ENCODE data around the gene EFNA1. TPM values are rescaled to one million over a fixed set of nuclear protein-coding genes. Genes with fewer than 3 reads are reported as not detected.

The EFNA1 gene
- total and polyA plus RNA-seq, 2 of the 4 experiments (the other 2 are of a cell fraction), result 0.90 to 1.6 TPM

DNA sequence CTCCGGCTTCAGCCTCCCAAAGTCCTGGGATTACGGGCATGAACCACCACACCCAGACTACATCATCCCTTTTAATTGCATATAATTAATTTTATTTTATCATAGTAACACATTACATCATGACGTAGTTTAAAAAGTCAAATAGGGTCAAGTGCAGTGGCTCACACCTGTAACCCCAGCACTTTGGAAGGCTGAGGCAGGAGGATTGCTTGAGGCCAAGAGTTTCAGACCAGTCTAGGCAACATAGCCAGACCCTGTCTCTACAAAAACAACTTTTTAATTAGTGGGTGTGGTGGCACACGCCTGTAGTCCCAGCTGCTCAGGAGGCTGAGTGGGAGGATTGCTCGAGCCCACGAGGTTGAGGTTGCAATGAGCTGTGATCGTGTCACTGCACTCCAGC, 28.3 kb upstream of the EFNA1 start:
- no peaks in the 10 kb centered on the region for H3K36me3 ChIP-seq (ENCODE audit: control insufficient read depth, insufficient read depth, low read length)
- dilution Hi-C loops (cut with HindIII; ENCODE audit: low sequenced_read_pairs, unreplicated experiment) (no loop called here), in situ Hi-C loops (cut with MboI; ENCODE audit: low sequenced_read_pairs) (no loop called here), intact Hi-C loops (cut with micrococcal nuclease) (no loop called here)
- H3K14ac ChIP-seq (replicated peaks; ENCODE audit: low read depth, low read length), result no peak overlapping the region
- CTCF ChIA-PET, result no interaction called here
- no peak overlapping the region for H3K23ac ChIP-seq (ENCODE audit: low read depth, low read length)
- peaks cover 22% of the 10 kb centered on the region for H3K27me3 ChIP-seq (ENCODE audit: control insufficient read depth, insufficient read depth, low read length)
- H4K91ac ChIP-seq (ENCODE audit: insufficient read depth, low read depth, low read length), result no peak overlapping the region
- H3K4me2 ChIP-seq (ENCODE audit: low read depth, low read length), result no peak overlapping the region
- no peak overlapping the region for H4K5ac ChIP-seq (ENCODE audit: low read depth, low read length)
- no peaks in the 10 kb centered on the region for H4K20me1 ChIP-seq (ENCODE audit: insufficient read depth, low read length)
- no peaks in the 10 kb centered on the region for H3K4me1 ChIP-seq (ENCODE audit: control insufficient read depth, insufficient read depth, low read length)
- no peak overlapping the region for H3K56ac ChIP-seq (ENCODE audit: extremely low read depth, insufficient read depth, low read length)
- POLR2A ChIA-PET (ENCODE audit: unreplicated experiment), result no interaction called here
- H2BK15ac ChIP-seq (ENCODE audit: low read depth, low read length), result no peak overlapping the region
- no peak overlapping the region for H2AK5ac ChIP-seq (ENCODE audit: low read depth, low read length)
- no peaks in the 10 kb centered on the region for H3K9me1 ChIP-seq (ENCODE audit: insufficient read depth, low read length)
- H3K4me3 ChIP-seq (ENCODE audit: insufficient read depth, low read depth, low read length), result no peak overlapping the region
- no peak overlapping the region for H2BK5ac ChIP-seq (ENCODE audit: low read depth, low read length, poor library complexity, severe bottlenecking)
- H2BK120ac ChIP-seq (ENCODE audit: low read depth, low read length), result no peak overlapping the region
- H3K9me3 ChIP-seq (ENCODE audit: control insufficient read depth, insufficient read depth, low read length), result peaks cover 2% of the 10 kb centered on the region
- H2BK20ac ChIP-seq (ENCODE audit: low read depth, low read length), result no peak overlapping the region
- no peak for ATAC-seq (ENCODE audit: low read depth)
- no peak overlapping the region for H3K4ac ChIP-seq (ENCODE audit: low read depth, low read length)
- H3K18ac ChIP-seq (ENCODE audit: low read depth, low read length), result no peak overlapping the region
- no CpG with 5 or more reads among the region's 7 CpGs for WGBS, 2 experiments (ENCODE audit: extremely low coverage in 2 of 2, insufficient read length in 1 of 2)
- TF ChIP-seq MAZ (IDR thresholded peaks at IDR 0.05; ENCODE audit: borderline replicate concordance, low read depth, low read length), result no peak
- TF ChIP-seq, protein P1, sequence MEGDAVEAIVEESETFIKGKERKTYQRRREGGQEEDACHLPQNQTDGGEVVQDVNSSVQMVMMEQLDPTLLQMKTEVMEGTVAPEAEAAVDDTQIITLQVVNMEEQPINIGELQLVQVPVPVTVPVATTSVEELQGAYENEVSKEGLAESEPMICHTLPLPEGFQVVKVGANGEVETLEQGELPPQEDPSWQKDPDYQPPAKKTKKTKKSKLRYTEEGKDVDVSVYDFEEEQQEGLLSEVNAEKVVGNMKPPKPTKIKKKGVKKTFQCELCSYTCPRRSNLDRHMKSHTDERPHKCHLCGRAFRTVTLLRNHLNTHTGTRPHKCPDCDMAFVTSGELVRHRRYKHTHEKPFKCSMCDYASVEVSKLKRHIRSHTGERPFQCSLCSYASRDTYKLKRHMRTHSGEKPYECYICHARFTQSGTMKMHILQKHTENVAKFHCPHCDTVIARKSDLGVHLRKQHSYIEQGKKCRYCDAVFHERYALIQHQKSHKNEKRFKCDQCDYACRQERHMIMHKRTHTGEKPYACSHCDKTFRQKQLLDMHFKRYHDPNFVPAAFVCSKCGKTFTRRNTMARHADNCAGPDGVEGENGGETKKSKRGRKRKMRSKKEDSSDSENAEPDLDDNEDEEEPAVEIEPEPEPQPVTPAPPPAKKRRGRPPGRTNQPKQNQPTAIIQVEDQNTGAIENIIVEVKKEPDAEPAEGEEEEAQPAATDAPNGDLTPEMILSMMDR (conservative IDR thresholded peaks at IDR 0.05; ENCODE audit: low read depth, low read length), result no peak
- no peak for TF ChIP-seq MXI1 (IDR thresholded peaks at IDR 0.05; ENCODE audit: borderline replicate concordance, low read depth, low read length)
- no peak for TF ChIP-seq FOS (IDR thresholded peaks at IDR 0.05; ENCODE audit: low read depth, low read length)
- TF ChIP-seq RAD21 (IDR thresholded peaks at IDR 0.05; ENCODE audit: low read length), result no peak
- TF ChIP-seq MAFK (IDR thresholded peaks at IDR 0.05; ENCODE audit: low read depth, low read length), result no peak
- no peak for TF ChIP-seq SMC3 (IDR thresholded peaks at IDR 0.05; ENCODE audit: low read depth, low read length)
- no peak for TF ChIP-seq NFE2L2 (IDR thresholded peaks at IDR 0.05; ENCODE audit: low read depth, low read length)
- no peak for TF ChIP-seq BHLHE40 (IDR thresholded peaks at IDR 0.05; ENCODE audit: low read depth, low read length)
- no peak for TF ChIP-seq RFX5 (IDR thresholded peaks at IDR 0.05; ENCODE audit: low read depth, low read length)
- TF ChIP-seq RCOR1 (IDR thresholded peaks at IDR 0.05; ENCODE audit: insufficient replicate concordance, low read length), result no peak
- no peak overlapping the region for H3K27ac ChIP-seq (ENCODE audit: insufficient read depth, low read length)
- no peak overlapping the region for H3K9ac ChIP-seq (ENCODE audit: low read depth, low read length)
- no peak overlapping the region for H2AFZ ChIP-seq (replicated peaks; ENCODE audit: low read length, poor library complexity)
- no peaks in the 10 kb centered on the region for H3K79me1 ChIP-seq (ENCODE audit: low read depth in 1 of 2, low read length in 2 of 2)
- H4K8ac ChIP-seq (ENCODE audit: low read depth in 2 of 2, low read length in 2 of 2), result no peak overlapping the region
- H2AK9ac ChIP-seq (replicated peaks; ENCODE audit: low read depth, low read length, poor library complexity), result no peak overlapping the region
- no peak for DNase-seq
- no TSS peak for BruUV-seq (replicated peaks)
